GM19240 (cell line): Measurements from ENCODE around the gene MRPL11.

Source experiments
- DNase-seq: peaks from one replicate; pipeline ENCODE4 v3.0.0; 2011; ENCODE audit warnings: low spot score; ENCODE audit not compliant: insufficient read length

Gene MRPL11

DNA sequence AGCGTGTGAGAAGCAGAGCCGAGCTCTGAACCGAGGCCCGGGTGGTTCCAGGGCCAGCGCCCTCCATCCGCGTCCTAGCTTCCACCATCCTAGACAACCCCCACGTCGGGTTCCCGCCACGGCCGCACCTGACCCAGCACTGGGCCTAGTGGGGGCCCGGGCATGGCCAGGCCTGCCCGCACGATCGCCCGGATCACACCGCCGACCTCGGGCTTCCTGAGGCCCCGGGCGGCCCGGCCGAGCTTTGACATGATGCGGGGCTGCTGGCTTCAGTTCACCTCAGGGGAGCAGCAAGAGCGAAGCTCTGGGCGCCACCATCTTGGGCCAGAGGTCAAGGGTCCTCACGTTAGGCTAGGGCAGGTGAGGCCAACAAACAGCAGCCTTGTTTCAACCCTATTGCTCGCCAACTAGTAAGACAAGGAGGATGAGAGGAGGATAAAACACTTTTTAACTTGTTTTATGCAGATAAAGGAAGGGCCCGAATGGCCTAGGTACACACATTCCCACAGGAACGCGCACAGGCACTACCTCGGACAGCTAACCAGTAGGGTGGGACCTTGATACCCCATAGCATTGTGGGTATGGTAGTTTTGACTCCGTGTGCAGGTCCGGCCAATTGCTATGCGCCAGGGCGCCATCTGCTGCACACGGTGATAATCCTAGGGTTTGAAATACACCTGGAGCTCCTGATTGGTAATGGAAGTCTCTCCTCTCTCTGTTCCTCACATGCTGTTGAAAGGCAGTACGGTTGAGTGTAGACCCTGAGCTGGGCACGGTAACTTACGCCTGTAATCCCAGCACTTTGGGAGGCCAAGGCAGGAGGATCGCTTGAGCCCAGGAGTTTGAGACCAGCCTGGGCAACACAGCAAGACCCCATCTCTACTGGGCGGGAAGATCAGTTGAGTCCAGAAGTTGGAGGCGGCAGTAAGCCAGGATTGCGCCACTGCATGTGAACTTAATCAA is at the start of gene MRPL11:
TSS of gene MRPL11 (minus strand) at position 345 of the 963 bp plus-strand sequence. CDS start at position 251, 94 bp downstream.
- peak; percentile 98 for DNase-seq

DNA sequence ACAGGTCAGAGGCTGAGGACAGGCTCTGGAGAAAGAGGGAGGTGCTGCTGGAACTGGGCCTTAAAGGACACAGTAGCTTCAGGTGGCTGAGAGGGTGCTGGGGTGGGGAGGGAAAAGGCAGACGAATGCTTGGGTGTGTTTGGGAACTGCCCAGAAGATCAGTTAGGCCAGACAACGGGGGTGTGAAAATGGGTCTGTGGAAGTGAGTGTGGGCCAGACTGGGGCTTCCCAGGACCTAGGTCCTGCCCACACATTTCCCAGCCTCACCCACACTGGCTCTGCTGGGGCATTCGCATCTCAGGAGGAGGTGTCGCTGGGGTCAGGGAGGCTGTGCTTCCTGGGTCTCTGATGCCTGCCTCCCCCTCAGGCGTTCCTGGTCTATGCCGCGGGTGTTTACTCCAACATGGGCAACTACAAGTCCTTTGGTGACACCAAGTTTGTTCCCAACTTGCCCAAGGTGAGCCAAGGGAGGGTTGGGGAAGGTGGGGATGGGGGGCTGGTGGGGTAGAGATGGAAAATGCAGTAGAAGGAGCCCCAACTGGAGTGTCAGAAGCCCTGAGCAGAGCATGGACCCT is 46.2 kb upstream of the MRPL11 start:
- no peak for DNase-seq

DNA sequence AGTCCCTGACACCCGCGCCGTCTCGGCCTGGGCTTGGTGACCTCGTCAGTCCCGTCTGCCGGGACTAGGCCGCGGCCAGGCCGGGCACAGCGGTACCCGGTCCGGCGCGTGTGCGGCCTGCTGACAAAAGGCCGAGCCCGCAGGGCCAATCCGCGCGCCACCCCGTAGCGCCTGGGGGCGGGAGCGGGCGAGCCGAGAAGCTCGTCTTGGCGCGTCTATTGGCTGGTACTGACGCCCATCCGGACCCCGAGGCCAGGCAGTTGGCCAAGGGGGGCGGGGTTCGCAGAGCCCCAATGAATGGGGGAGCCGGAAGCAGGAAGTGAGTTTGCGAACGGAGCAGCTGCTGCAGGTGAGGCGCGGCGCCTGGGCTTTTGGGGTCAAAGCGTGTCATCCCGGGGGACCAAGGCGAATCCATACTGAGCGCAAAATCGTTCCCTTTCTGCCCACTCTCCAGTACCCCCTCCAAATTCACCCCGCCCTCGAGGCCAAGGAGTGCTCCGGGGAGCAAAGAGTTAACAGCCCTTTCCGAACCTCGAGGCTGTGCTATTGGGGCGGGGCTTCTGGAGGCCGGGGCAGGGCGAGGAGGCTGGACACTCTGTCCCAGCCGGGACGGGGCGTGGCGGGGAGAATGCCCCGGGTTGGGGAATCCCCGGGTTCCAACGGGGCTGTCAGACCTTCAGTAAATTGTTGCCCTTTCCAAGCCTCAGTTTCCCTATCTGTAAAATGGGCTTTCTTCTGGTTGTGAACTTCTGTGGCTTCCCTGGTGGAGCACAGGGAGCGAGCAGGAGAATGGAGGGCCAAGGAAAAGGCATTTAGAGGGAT is 41.7 kb upstream of the MRPL11 start, which contains the start of gene DPP3:
TSS of gene DPP3 (plus strand) at position 318 of the 822 bp plus-strand sequence. CDS start 1,767 bp downstream, outside the sequence.
- DNase-seq = peak; percentile 100

DNA sequence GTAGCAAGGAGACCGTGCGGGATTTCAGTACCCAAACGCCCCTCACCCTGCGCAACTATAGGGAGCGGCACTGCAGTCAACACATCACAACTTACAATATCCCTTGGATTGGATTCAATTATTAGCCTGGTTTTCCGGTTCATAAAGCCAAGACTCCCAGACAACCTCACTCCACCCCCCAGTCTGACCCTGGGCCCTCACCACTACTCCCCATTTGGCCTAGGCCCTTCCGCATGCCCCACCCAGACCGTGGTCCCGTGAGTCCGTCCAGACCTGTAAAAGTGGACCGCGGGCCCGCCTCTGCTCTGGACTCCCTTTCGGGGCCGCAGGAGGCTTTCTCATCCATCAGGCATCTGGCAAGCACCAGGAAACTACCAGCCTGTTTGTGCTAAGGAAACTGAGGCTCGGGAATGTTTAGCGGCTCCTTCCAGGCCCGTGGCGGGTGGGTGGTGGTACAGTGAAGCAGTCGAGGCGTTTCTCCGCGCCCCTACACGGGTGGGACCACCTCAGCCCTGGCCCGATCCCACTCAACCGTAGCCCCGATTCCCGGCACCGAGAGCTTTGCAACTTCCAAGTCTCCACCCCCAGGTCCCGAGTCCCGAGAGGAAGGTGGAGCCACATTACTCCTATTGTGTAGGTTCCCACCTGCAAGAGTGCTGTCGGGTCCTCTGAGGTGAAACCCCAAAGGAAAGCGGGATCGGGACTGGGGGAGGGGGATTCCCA is 40.9 kb upstream of the MRPL11 start:
- no peak for DNase-seq

DNA sequence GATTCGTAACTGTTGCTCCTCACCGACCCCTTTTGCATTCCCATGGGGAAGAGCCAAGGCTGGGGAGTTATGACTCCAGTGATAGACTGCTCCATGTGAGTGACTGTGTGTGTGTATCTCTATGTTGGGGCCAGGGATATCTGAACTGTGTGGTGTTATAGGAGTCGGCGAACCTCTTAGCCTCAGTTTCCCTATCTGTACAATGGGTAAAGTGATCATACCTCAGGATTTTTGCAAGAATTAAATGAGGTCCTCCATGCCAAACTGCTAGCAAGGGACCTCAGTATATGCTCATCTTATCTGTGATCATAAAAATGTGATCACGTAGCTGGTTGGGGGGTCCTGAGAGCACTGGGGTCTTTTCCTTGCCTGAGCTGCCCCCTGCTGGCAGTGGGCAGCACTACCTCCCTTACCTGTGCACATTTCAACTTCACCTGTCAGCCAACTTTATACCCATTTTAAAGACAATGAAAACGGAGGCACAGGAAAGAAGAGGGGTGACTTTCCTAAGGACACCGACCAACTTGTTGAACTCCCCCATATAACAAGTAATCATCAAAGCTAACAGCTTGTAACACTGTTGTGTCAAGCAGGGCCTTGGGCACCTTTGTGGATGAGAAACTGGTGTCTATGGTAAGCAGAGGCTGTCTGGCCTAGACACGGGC is 40.2 kb upstream of the MRPL11 start:
- DNase-seq = peak; percentile 64

DNA sequence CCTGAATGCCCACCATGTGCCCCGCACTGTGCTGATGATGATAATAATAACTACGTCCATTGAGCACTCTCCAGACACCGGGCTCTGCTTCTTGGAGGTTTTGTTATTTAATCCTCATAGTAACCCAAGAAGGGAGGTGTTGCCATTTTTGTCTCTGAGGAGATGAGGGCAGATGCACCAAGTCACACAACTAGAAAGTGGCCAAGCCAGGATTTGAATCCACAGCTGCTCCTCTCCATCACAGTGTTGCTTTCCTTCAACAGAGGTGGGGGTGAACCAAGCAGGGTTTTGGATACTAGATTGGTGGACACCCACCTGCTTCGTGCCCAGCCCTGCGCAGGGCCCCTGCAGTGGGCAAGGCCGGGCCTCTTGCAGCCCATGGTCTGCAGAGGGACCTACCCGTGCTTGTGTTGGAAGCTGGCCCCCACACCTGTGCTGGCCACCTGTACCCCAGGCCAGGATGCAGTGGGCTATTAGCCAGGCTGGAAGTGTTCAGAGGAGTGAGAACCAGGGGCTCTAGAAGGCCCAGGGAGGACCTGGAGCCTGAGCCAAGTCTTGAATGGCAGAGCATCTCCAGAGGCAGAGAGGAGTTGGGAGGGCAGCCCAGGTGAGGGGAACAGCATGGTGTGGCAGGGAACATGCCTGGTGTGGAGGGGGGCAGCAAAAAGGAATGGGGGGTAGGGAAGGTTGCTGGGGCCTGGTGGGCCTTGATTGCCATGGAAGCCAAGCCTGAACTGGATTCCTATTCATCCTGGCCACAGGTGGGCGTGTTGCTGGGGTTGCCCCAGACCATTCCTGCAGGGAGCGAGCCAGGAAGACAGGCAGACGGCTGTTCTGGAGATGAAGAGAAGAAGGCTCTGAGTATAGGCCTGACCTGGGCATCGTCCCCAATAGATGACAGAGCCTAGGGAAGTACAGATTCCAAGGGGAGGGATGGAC is 38.9 kb upstream of the MRPL11 start:
- DNase-seq = no peak

DNA sequence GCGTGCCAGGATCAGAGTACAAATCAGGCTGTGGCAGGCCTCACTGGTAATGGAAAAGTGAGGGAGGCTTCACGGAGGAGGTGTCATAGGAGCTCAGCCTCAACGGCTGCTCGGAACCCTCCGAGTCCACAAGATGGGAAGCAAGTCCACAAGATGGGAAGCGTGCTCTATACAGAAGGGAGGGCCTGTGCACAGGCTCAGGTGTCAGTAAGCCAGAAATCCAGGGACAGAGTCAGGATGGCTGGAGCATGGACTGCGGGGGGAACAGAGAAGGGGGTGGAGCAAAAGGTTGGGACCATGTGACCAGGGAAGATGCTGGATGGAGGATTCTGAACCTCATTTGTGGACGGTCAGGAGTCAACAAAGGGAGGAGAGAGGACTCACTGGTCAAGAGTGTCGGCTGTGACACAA is 38.2 kb upstream of the MRPL11 start:
- DNase-seq = no peak

DNA sequence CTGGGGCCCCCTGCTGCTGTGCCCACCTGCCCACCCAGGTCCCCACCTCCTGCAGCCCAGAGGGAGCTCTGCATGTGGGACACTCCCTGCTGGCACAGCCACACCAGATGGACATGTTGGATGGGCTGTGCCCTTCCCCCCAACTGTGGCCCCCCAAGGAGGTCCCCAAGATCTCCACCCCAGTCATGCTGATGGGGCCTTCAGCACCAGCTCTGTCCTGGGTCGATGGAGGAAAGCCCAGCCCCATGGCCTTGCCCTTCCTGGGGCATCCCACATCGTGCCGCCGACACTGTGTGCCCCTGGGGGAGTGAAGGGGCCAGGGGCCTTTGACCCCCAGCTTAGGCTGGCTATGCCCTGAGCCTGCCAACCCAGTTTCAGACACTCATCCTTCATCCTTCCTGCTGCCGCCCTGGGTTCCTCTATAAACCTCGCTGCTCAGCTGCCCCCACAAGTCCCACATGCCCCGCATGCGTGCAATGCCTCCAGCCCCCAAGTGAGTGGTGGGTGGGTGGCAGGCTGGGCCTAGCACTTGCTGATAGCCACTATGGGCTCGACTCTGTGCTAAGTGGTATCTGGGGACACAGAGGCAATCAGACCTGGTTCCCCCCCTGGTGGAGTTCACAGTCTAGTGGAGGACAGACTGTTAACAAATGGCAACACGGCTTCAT is 37.7 kb upstream of the MRPL11 start:
- no peak for DNase-seq

DNA sequence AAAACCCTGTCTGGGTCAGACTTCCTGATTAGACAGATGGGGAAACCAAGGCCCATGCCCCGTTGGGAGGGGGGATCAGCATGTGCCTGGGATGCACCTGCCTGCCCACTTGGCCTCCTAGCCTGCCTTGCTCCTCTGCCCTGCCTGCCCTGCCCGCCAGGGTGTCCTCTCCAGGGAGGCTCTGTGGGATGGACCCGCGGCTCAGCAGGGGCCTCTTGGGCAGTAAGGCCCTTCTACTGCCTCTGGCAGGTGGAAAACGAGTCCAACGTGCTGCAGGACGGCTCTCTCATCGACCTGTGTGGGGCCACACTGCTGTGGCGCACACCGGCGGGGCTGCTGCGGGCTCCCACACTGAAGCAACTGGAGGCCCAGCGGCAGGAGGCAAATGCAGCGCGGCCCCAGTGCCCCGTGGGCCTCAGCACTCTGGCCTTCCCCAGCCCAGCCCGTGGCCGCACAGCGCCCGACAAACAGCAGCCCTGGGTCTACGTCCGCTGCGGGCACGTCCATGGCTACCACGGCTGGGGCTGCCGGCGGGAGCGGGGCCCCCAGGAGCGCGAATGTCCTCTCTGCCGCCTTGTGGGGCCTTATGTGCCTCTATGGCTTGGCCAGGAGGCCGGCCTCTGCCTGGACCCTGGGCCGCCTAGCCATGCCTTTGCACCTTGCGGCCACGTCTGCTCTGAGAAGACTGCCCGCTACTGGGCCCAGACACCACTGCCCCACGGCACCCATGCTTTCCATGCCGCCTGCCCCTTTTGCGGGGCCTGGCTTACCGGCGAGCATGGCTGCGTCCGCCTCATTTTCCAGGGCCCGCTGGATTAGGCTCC is 36.9 kb upstream of the MRPL11 start:
- no peak for DNase-seq

DNA sequence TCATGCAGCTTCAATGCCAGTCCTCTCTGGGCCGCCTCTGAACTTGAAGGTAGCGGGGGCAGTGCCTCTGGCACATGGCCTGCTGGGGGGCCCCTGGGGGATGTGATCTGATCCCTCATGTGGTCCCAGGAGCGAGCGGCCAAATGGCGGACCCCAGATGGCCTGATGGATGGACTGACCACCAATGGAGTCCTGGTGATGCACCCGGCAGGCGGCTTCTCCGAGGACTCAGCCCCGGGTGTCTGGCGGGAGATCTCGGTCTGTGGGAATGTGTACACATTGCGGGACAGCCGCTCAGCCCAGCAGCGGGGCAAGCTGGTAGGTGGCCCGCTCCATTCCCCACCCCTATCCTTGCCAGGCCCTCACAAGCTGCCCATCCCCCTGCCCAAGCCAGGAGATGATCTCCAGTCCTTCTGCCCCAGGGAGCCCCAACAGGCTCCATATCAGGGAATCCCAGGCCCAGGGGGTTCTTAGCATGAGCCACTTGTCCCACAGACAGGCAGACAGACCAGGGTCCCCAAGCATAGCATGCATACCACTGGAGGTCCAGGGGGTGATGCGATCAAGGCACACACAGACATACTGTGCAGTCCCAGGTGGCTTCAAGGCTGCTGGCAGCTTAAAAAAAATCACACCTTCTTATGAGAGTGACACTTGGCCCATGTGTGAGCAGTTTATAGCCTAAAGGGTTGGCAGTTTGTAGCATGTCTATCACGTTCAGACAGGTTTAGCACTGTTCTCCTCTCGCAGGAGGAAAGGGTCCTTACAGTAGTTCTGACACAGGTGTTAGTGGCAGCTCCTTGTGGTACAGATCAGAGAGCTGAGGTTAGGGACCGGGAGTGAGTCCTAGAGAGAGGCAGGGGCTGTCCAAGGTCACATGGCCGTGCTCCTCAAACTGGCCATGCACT is 35.2 kb upstream of the MRPL11 start:
- no peak for DNase-seq

DNA sequence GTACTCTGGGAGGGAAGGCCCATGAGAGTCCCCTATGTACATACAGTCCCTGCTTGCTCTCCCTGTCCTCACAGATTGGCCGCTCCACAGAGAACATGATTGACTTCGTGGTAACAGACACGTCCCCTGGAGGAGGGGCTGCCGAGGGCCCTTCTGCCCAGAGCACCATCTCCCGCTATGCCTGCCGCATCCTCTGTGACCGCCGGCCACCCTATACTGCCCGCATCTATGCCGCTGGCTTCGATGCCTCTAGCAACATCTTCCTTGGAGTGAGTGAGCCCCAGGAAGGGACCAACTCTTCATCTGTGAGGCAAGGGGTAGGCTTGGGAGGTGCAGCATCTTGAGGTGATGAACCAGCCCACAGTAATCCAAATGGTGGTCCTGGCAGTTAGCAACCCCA is 34.5 kb upstream of the MRPL11 start:
- no peak for DNase-seq

DNA sequence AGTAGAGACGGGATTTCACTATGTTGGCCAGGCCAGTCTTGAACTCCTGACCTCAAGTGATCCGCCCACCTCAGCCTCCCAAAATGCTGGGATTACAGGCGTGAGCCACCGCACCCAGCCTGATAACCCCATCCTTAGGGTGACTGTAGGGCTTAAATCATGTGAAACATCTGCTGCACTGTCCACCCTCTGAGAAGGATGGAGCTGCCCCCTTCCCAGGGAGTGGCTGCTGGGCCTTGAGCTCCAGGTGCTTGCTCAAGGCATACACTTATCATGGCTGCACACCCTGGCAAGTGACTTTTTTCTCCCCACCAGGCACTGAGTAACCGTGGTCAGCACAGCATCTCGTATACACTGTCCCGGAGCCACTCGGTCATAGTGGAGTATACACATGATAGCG is 33.4 kb upstream of the MRPL11 start:
- no peak for DNase-seq

DNA sequence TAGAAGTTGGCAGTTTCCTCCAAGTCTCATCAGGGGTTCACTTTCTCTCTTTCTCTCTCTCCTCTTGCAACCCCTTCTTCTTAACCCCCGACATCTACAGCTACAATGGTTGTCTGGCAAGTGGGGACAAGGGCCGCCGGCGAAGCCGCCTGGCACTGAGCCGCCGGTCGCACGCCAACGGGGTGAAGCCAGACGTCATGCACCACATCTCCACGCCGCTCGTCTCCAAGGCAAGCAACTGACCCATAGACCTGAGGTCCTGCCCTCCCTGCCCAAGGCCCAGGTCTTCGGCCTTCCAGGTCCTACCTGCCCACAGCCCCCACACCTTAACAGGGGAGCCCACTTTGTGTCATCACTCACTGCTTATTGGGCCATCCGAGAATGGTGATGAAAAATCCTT is 32.5 kb upstream of the MRPL11 start:
- no peak for DNase-seq

DNA sequence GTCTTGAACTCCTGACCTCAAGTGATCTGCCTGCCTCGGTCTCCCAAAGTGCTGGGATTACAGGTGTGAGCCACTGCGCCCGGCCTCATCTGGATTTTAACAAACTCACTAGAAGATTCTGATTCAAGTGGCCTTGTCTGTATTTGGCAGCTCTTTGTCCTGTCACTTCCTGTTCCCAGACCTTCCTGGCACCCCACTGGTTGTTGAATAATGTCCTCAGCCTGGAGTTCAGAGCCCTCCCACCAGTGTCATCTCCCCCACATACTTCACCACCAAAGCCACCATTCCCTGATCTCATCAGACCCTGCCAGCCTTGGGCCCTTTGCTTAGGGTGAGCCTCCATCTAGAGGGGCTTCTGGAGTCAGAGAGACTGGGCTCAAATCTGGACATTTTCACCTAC is 31.4 kb upstream of the MRPL11 start:
- no peak for DNase-seq

DNA sequence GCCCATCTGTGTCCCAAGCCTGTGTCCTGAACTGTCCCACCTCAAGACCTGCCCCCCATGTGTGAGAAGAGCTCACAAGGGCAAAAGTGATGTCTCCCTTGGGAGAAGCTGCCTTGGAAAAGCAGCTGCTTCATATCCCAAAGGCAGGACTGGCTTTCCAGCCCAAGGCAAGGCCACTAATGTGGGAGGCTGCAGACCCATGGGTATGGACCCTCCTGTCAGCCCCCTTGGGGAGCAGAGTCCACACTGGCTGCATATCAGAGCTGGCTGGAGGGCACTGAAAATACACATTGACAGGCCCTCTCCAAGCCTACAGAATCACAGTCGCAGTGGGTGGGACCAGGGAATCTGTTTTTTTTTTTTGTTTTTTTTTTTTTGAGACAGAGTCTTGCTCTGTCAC is 30.8 kb upstream of the MRPL11 start:
- DNase-seq = no peak

DNA sequence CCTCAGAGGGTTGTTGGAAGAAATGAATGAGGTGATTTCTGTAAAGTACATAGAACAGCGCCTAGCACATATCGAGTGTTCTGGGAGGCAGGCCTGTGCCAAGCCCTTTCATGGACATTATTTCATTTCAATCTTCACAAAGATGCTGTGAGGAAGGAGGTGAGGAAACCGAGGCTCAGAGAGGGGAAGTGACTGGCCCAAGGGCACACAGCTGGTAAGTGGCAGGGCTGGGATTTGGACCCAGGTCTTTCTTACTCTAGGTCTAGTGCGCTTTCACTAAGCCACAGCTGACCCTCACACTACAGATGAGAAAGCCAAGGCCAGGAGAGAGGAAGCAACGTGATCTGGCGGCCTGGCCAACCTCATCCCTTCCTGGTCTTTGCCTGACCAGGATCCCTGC is 30.0 kb upstream of the MRPL11 start:
- no peak for DNase-seq

DNA sequence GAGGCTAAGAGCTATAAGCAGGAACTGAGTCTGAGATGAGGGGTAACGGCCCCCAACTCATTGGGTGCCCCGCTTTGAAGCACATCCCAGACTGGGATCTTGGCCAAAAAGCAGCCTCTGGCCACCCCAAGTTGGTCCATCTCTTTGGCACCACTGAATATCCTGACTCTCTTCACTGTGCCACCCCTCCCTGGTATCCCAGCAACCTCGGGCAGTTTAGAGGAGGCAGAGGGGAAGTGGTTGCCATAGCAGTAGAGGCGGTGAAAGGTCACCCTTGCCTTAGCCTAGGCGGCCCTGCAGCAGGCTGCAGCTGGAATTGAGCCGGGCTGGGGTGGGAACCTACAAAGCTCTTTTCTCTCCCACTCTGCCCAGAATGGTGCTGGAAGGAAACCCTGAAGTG is 29.1 kb upstream of the MRPL11 start:
- DNase-seq = no peak
